G401 (cell line): ENCODE data around the gene TARS1. TPM values are rescaled to one million over a fixed set of nuclear protein-coding genes. Genes with fewer than 3 reads are reported as not detected.
"Not testable (repeated sequence)": the region's sequence is repeated elsewhere in the genome, so short reads cannot be mapped to it uniquely, and the experiment has no call there.

Source experiments
- DNase-seq: peaks from one replicate; pipeline ENCODE4 v3.0.0-alpha.2; 2015; ENCODE audit warnings: low spot score
- in situ Hi-C: cut with HindIII; loops from 2 replicates; pipeline ENCODE4 v1.10.0; 2016; ENCODE audit warnings: low sequenced_read_pairs, mixed read lengths
- total RNA-seq: library from RNA; depleted of rRNA; stranded (reverse); fragments of >200 nt; shearing (Covaris generic); gene quantifications from 2 replicates; pipeline ENCODE4 v1.2.3, GENCODE V29; 2014

Gene TARS1
- total RNA-seq, 1 experiment from 2014 or later: 311 TPM

DNA sequence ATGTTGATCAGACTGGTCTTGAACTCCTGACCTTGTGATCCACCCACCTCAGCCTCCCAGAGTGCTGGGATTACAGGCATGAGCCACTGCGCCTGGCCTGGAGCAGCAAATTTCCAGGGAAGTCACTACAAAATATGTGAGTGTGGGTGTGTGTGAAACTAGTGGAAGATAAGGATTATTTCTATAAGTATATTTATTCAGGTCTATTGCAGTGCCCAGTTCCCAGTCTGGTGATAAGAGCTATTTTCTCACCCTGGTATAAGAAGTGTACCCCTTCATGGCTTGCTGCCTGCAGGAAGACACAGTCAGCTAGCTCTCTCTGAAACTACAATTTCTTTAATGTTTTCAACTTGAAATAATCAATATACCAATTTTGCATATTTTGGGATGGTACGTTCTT is 37.1 kb downstream of the TARS1 start:
- in situ Hi-C loops: no loop called here

DNA sequence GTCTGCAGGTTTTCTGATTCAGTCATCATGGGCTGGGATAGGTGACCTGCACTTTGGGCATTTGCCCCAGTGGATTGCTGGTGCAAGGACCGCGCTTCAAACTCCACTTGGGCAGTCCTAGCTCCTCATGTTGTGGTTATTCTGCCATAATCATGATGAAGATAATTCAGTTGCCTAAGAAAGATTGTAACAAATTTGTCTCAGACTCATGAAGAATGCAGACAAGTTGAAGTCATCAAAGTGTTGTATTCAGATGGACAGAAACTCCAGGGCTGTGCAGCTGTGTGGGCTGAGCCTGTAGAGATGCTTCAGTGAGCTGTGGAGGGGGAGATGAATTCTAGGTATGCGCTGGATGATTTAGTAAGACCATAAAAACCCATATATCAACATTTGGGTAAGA is 38.5 kb downstream of the TARS1 start:
- in situ Hi-C loops: no loop called here
- DNase-seq: no peak

More for the DNA sequence above, 37.1 kb downstream of the TARS1 start:
- no peak for DNase-seq

DNA sequence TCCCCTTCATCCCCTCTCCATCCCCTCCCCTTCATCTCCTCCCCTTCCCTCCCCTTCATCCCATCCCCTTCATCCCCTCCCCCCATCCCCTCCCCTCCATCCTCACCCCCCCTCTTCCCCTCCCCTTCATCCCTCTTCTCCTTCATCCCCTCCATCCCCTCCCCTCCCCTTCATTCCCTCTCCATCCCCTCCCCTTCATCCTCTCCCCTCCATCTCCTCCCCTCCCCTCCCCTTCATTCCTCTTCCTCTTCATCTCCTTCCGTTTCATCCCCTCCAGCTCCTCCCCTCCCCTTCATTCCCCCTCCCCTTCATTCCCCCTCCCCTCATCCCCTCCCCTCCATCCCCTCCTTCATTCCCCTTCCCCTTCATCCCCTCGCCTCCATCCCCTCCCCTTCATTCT is 40.1 kb downstream of the TARS1 start:
- in situ Hi-C loops: no loop called here
- no peak for DNase-seq

DNA sequence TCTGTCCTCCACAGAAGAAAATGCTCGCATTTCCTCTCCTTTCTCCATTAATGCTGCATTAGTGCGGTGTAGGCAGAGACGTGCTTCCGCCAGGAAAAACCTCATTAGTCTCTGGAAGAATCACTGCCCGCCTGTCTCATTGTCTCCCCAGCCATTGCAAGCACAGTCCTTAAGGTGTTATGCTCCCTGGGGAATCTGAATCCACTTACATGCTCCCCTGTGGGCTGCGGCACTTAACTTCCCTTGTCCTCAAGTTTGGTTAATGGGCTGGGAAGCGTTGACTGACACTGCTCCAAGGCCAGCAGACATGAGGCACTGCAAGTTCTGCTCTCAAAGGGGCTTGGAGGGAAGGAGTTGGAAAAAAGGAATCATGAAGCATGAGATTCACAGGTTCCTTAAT is 41.6 kb downstream of the TARS1 start:
- DNase-seq: no peak

DNA sequence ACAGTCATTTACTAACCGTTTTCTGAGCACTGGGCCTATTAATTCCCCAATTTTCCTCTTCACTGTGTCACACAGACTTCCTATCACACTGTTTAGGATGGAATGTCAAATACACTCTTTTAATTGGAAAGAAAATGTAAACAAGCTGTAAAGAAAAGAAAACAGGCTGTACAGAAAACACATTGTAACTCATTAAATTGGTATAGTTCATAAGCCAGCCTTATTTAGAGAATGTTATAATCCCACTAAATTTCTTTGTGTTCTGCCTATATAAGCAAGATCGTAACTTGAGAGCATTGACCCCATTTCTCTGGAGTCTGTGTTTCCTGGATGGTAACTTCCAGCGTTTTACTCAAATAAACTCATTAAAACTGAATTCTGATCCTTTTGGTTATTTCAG is 46.5 kb downstream of the TARS1 start:
- in situ Hi-C loops: no loop called here
- no peak for DNase-seq

More for the DNA sequence above, 41.6 kb downstream of the TARS1 start:
- in situ Hi-C loops: no loop called here

DNA sequence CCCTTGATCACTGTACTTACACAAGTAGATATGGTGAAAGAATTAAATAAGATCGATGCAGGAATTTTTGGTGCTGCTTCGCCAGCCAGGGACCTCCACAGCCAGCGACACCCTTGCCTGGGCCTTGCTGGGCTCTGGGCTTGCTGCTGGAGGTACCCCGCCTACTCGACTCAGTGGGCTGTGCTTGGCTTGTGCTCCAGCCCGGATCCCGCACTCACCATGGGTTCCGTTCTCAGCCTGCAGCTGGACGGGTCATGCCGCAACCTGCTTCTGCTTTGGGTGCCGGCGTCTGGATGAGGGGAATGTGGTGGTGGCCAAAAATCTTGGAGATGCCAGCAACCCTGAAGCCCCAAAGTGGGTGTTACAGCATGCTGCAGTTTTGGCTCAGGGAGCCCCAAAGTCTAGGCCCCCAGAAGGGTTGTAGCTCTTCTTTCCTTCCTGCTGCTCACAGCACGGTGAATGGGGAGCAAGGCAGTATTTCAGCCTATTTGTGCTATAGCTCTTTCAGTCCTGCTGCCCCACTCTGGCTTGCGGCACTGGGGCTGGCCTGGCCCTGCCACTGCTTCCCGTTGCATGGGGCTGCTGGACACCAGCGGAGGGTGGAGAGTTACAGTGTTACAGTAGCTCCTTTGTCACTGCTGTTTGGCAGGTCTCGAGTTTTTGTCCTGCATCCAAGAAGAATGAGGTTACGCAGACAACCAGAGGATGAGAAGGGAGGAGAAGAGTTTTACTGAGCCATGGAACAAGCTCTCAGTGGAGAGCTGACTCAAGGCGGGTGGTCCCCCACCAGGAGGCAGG is 48.0 kb downstream of the TARS1 start:
- in situ Hi-C loops: no loop called here
- no peak for DNase-seq

DNA sequence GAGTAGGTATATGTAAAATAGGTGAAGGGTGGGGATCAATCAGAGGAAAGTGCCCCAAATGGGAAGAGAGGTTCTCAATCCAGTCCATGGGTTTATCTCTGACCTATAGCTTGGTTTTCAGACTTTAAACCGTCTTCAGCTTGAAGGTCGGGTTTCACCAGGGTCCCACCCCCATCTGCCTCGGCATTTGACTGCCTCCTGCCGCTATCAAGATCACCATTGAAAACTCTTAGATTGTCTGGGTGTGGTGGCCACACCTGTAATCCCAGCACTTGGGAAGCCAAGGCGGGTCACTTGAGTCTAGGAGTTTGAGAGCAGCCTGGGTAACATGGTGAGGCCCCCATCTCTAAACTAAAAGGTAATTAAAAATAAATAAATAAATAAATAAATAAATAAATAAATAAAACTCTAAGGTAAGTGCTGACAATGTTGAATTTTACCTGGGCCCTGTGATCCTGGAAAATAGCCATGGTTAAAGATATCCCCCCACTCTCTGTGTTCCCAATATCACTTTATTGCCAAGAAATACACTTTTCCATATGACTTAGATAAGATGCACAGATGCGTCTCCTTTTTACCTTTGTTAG is 48.8 kb downstream of the TARS1 start:
- no peak for DNase-seq
- in situ Hi-C loops: no loop called here

DNA sequence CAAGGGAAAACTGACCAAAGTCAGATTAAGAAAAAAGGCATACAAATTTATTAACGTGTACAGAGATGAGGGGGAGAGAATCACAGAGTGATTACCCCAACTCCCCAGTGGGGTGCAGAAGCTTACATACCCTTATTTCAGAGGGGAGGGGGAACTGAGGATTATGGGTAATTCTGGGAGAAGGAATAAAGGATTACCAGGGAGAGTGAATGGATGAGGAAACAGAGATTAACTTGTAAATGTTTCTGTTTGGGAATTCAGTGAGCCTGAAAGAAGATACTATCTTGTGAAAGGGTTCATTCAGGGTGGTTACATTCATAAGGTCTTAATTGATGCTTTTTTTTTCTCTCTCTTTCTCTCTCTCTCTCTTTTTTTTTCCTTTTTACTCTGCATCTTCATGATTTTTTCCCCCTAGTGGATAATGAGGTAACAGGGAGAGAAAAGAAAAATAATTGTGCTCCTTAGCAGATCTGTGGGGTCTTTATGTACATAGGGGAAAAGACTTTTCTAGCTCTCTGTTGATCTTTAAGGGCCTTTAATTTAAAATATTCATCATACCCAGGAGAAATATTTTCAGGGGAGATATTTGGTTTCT is 49.4 kb downstream of the TARS1 start:
- DNase-seq: no peak
- in situ Hi-C loops: no loop called here

DNA sequence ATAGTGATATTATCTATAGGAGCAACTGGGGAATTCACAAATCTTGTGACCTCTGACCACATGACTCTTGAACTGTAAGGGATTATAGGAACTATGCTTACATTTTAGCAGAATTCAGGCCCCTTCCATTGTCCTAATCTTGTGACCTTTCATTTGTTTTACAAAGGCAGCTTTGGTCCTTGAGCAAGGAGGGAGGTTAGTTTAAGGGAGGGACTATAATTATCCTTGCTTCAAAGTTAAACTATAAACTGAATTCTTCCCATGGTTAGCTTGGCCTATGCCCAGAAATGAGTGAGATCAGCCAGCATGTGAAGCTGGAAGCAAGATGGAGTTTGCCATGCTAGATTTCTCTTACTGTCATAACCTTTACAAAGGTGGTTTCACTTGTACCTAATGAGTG is 51.2 kb downstream of the TARS1 start:
- in situ Hi-C loops: no loop called here
- DNase-seq: no peak

DNA sequence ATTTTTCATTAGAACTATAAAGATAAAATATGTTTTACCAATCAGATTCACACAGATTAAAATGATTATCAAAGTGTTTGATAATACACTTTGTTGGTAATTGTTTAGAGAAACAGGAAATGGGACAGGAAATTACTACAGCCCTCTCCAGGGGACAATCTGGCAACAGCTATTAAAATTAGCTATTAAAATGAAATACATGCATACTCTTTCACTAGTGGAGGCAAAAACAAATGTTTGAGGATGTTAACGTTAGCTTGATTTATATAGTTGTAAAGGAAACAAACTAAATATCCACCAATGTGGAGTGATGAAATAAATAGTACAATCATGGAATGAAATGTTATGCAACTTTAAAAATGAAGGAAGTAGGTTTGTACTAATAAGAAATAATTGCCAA is 53.7 kb downstream of the TARS1 start:
- no peak for DNase-seq
- in situ Hi-C loops: no loop called here

DNA sequence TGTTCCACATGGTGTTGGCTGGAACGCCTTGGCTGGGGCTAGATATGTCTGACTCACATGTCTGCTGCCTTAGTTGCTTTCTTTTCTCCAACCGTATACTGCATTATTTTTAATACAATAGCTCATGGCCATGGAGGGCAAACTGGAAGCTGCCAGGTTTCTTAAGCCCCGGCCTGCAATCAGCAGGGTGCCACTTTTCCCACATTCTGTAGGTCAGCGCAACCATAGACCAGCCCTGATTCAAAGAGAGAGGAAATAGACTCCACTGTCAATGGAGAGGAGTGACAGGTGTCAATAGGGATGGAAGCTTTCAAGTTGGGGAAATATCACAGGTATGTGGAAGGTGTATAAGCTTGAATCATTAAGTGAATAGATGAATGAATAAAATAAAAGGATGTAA is 60.5 kb downstream of the TARS1 start:
- no peak for DNase-seq
- in situ Hi-C loops: no loop called here

DNA sequence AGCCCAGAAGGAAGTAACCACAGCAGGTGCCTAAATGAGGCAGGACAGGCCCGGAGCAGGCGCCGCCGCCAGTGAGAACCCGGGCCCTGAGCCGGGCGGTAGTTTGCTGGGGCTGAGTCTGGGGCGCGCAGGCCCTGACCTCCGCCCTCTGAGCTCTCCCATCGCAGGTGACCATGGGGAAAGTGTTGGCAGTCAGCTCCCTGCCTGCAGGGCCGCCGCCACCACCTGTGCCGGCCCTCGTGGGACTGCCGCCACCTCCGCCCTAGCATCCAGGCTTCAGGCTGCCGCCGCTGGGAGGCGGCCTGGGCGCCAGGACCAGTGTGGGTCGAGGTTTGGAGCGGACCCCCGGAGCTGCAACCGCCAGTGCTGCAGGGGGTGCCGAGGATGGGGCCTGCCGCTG is 61.1 kb downstream of the TARS1 start:
- in situ Hi-C loops: no loop called here
- no peak for DNase-seq

DNA sequence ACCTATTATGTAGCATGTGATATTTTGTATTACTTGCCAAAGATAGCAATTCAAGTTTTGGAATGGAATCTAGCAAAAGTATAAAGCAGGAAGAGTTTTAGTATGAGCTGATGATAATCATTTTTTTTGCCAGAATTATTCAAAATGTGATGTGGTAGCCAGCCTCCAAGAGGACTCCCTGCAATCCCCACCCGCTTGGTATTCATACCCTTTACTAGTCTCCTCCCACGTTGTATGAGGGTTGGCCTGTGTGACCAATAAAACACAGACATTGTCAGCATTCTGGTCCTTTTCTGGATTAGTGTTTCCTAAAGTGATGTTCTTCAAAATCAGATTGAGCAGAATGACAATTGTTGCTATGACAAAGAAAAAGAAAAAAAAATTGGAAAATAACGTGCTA is 63.8 kb downstream of the TARS1 start:
- in situ Hi-C loops: no loop called here
- no peak for DNase-seq

DNA sequence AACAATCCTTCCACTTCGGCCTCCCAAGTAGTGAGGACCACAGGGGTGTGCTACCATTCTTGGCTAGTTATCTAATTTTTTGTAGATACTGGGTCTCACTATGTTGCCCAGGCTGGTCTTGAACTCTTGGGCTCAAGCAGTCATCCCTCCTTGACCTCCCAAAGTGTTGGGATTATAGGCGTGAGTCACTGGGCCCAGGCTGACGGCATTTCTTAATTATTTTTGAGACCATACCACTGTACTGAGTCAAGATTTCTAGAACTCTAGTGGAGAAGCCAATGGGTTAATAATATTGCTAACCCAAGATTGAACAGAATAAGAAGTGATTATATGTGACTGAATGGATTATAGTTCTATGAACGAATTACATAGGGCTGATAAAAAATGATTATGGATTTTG is 66.7 kb downstream of the TARS1 start:
- in situ Hi-C loops: no loop called here
- no peak for DNase-seq

DNA sequence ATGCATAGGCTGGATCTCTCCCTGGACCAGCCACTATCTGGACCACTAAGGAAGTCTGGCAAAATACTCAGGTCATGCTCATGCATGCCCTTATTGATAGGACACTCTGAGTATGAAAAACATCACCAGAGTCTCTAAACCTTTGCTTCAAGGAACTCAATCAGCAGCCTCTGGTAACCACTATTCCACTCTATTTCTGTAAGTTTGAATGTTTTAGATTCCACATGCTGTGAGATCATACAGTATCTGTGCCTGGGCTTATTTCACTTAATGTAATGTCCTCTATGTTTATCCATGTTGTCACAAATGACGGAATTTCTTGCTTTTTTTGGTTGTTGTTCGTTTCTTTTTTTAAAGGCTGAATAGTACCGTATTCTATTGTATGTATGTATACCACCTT is 68.3 kb downstream of the TARS1 start:
- in situ Hi-C loops: no loop called here
- DNase-seq: no peak

DNA sequence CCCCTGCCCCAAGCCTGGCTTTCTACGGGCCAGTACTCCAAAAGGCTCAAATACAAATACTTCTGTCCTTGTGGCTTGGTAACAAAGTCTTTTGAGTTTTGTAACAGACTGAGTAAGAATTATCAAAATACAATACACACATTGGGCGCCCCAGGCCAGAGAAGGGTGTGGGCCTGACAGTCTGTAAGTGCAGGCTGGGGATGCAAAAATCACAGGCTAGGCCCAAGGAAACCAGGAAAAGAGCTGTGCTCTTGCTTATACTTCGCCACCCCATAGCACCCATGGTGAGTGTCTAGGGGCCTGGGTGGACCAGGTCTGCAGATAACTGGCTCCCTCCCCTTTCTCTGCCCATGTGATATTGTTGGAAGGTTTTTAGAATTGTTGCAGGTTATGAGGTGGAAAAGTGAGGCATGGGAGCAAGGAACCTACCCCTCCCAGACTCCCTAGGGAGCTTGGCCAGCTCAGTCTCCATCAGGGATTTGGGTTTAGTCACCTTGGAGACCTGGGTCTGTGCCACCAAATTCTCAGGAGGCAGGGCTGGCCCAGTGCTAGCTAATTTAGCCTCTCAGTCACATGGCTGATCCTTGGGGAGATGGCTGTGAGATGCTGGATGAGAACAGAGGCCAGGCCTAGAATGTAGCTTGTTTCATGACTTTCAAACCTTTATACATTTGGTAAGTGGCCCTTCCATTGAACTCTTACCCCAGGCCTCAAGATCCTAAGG is 72.9 kb downstream of the TARS1 start:
- no peak for DNase-seq
- in situ Hi-C loops: no loop called here

DNA sequence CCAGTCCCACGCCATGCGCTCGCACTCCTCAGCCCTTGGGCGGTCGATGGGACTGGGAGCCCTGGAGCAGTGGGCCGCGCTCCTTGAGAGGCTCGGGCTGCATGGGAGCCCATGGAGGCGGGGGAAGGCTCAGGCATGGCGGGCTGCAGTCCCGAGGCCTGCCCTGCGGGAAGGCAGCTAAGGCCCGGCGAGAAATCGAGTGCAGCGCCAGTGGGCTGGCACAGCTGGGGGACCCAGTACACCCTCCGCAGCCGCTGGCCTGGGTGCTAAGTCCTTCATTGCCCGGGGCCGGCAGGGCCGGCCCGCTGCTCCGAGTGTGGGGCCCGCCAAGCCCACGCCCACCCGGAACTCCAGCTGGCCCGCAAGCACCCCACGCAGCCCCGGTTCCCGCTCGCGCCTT is 74.6 kb downstream of the TARS1 start:
- DNase-seq, in situ Hi-C loops: not testable (repeated sequence)

DNA sequence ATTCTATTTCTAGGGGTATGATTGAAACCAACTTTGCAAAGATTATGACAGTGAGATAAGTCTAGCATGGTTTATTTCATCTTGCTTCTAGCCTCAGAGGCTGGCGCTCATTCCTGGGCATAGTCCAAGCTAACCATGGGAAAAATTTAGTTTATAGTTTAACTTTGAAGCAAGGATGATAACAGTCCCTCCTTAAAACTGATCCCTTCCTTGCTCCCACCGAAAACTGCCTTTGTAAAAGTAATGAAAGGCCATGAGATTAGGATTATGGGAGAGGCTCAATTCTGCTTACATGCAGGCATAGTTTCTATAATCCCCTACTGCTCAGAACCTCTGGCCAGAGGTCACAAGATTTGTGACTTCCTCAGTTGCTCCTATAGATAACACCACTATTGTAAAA is 75.7 kb downstream of the TARS1 start:
- DNase-seq: no peak
- in situ Hi-C loops: no loop called here
